ENCODE measurements around the gene SLC8B1.

The SLC8B1 gene

DNA sequence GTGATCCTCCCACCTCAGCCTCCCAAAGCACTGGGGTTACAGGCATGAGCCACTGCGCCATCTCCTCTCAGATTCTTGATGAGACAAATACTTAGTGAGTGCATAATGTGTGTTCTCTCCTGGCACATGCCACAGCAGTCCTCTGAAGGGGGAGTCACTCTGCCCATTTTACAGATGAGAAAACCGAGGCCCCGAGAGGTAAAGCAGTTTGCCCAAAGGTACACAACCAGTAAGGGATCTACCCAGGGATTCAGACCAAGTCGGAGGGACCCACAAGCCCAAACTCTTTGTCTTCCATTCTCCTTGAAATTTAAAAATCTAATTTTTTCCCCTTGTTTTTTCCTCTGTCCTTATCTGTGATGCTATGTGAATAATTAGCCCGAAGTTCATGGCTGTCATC lies 29.8 kb upstream of the SLC8B1 start:
- TF ChIP-seq GATA2 (IDR thresholded peaks at IDR 0.05; ENCODE audit: low read depth, low read length) (no peak), GATA3 (IDR thresholded peaks at IDR 0.05; ENCODE audit: low read depth, low read length) (no peak)

DNA sequence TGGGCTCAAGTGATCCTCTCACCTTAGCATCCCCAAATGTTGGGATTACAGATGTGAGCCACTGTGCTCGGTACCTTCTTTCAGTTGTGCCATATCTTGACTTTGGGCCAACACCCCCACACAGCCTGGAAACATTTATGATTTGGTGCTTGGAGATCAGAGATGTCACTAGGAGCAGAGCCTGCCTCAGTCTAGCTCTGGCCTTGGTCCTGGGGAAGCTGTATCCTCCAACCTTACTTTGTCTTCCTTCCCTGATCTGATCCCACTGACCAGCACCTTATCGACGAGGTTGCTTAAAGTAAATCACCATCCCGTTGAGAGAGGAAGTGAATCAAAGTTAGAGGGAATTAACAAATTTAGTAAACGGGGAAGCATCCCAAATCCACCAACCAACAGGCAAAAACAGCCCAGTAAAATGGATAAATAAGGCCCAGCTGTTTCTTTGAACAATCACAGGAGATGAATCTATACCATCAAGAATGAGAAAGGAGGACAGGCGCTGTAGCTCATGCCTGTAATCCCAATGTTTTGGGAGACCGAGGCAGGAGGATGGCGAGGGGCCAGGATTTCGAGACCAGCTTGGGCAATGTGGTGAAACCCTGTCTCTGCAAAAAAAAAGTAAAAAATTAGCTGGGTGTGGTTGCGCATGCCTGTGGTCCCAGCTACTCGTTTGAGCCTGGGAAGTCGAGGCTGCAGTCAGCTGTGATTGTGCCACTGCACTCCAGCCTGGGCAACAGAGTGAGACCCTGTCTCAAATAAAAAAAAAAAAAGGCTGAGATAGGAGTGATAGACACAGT lies 26.9 kb upstream of the SLC8B1 start:
- no peak for TF ChIP-seq GATA3 (IDR thresholded peaks at IDR 0.05; ENCODE audit: low read depth, low read length)
- TF ChIP-seq GATA2 (IDR thresholded peaks at IDR 0.05; ENCODE audit: low read depth, low read length), result no peak

DNA sequence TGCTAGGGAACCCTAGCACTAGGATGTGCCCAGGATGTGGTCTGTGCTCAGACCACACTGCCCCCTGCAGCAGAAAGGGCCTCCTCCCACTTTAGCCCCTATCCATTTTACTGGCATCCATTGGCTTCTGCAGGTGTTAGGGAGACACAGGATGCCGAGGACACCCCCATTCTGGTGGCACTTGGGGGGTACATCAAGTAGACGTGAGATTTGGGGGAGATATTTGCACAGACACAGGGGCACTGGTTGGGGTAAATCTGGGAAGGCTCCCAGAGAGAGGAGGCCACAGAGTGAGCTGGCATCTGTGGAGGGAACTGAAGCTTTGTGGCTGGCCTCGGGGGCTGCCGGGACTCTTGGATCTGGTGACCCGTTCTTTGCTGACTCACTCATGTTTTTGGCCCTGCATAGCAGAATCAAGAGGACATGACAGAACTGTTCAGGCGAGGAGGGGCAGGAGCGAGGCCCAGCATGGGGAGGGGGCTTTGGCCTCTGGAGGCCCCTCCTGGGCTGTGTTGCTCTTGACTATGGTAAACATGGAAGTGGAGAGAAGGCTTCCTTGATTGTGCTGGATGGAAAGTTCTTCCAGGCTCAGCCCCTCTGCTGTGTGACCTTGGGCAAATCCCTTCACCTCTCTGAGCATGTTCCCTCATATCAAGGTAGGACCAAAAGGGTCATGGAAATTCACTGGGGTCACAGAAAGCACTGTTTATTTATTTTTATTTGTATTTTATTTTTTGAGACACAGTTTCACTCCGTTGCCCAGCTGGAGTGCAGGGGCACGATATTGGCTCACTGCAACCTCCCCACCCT lies 25.2 kb upstream of the SLC8B1 start:
- TF ChIP-seq GATA2 (IDR thresholded peaks at IDR 0.05; ENCODE audit: low read depth, low read length) (no peak), GATA3 (IDR thresholded peaks at IDR 0.05; ENCODE audit: low read depth, low read length) (no peak)

DNA sequence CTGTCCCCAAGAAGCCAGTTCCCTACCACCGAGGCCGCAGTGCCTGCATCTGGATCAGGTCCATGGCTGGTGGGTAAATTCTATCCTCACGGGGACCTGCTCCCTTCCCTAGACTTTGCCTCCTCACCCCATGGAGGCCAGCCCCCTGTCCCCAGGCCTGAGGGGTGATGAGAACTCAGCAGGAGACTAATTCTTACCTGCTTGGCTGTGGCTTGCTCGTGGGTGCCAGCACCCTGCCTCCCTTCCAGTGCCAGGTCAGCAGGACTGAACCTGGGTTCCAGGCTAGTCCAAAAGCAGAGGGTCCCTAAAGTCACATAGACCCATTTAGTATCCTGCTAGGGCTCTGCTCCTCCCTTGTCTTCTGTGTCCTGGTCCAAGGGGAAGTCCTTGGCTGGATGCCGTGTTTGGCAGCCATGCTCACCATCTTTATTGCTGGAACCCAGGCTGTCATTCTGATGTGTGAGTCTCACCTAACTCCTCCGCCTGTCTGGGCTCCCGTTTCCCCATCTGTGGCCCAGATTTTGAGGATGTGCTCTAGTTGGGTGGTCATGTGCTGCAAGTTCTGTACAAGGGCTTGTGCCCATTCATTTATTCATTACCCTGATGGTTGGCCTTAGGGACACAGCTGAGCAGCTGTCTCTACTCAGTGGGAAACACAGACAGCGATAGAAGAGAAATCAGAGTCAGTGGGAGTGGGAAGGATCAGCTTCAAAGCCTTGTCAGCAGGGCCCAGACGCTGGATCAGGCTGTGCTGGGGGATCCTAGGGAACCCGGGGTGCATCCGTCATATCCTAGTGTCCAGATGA lies 24.4 kb upstream of the SLC8B1 start:
- no peak for TF ChIP-seq GATA2 (IDR thresholded peaks at IDR 0.05; ENCODE audit: low read depth, low read length)
- TF ChIP-seq GATA3 (IDR thresholded peaks at IDR 0.05; ENCODE audit: low read depth, low read length), result no peak

DNA sequence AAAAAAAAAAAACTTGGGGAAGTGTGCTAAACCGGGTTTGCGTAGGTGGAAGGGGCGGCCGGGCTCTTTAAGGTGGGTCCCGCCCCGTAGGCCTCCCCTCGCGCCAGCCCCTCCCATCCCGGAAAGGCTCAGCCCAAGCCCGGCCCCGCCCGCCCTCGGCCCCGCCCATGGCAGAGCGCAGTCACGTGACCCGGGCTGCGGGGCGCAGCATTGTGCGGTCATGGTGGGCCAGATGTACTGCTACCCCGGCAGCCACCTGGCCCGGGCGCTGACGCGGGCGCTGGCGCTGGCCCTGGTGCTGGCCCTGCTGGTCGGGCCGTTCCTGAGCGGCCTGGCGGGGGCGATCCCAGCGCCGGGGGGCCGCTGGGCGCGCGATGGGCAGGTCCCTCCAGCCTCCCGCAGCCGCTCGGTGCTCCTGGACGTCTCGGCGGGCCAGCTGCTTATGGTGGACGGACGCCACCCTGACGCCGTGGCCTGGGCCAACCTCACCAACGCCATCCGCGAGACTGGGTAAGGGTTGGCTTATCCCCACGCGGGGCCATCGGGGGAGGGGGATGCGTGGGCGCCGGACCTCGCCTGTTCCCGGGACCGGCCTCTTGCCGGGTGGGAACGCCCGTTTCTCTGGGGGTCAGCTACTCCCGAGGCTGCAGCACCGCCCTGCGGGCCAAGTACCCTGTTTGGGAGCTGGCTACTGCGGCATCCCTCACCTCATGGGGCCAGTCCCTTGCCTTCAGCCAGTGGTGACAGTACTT lies 23.6 kb upstream of the SLC8B1 start, which contains the start of gene PLBD2:
PLBD2 (plus strand) TSS at position 207 of the 752 bp plus-strand sequence; CDS start at position 221, 14 bp downstream.
- TF ChIP-seq GATA3 (IDR thresholded peaks at IDR 0.05; ENCODE audit: low read depth, low read length) (no peak), GATA2 (IDR thresholded peaks at IDR 0.05; ENCODE audit: low read depth, low read length) (no peak)

DNA sequence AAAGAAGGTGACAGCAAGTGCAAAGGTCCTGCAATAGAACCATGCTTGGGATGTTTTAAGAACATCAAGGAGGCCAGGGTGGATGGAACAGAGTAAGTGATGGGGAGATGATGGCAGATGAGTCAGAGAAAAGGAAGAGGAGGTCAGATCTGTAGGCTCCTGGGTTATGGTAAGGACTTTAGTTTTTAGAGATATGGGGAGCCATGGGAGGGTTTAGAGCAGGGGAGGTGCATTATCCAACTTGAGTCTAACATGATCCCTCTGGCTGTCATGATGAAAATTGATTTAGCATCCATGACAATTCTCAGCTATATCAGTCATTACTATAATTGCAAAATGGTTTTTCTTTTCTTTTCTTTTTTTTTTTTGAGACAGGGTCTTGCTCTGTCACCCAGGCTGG lies 16.2 kb upstream of the SLC8B1 start:
- TF ChIP-seq GATA3 (IDR thresholded peaks at IDR 0.05; ENCODE audit: low read depth, low read length) (no peak), GATA2 (IDR thresholded peaks at IDR 0.05; ENCODE audit: low read depth, low read length) (no peak)

DNA sequence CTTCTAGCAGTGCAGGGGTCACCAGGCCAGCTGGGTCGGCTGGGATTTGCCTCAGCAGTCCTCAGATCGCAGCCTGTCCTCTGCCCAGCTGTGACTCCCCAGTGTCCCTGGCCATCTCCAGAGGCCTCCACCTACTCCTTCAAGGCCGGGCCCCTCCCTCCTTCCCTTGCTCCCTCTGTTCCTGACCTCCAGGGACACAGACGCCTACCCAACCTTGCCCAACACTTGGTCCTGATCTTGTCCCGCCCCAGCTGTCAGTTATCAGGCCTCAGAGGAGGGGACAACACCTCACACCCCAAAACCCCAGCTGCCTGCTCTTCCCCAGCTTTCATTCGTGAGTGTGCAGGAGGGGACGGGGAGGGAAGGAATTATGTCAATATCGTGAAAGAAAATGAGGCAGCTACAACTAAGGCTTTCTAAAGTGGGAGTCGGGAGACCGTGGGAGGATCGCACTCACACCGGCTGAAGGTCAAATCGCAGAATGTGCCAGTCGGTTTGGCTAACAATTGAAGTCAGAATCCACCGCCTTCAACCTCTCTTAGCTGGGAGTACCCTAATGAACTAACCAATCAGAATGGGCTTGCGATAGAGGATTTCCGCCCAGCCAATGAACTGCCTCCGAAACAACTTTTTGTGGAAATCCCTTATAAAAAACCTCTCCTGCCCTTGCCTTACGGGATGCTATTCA lies 14.1 kb upstream of the SLC8B1 start:
- TF ChIP-seq GATA2 (IDR thresholded peaks at IDR 0.05; ENCODE audit: low read depth, low read length), result no peak
- TF ChIP-seq GATA3 (IDR thresholded peaks at IDR 0.05; ENCODE audit: low read depth, low read length), result no peak

DNA sequence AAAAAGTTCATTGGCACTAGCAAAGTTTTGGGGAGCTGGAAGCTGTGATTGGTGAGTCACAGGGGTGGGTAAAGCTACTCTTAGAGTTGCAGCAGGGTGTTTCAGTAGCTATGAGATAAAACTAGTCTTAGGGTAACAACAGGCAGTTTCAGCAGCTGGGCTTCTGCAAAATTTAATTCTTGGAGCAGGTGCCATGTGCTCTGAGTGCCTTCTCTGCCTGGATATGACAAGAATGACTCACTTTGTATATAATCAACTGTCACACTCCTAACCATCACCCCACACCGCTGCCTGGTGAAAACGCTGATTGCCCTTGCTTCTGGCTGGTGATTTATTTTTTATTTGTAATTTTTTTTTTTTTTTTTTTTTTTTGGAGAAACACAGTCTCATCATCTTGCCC lies 13.0 kb upstream of the SLC8B1 start:
- TF ChIP-seq GATA3 (IDR thresholded peaks at IDR 0.05; ENCODE audit: low read depth, low read length) (no peak), GATA2 (IDR thresholded peaks at IDR 0.05; ENCODE audit: low read depth, low read length) (no peak)

DNA sequence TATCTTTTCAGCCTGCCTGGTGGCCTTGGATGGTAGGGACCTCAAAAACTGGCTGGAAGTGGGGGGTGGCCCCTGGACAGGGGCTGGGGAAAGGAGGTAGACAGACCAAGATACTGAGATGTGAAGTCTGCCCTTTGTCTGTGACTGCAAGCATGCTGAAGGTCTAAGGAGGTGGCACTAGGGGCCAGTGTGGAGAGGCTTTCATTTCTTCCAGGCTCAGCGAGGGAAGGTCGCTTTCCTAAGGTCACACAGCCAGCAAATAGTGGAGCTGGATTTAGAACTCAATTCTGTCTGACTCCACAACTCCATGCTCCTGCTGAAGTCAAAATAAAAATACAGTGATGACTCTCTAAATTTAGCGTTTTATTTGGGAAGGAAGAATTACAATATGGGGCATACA lies 12.2 kb upstream of the SLC8B1 start:
- no peak for TF ChIP-seq GATA2 (IDR thresholded peaks at IDR 0.05; ENCODE audit: low read depth, low read length)
- no peak for TF ChIP-seq GATA3 (IDR thresholded peaks at IDR 0.05; ENCODE audit: low read depth, low read length)

DNA sequence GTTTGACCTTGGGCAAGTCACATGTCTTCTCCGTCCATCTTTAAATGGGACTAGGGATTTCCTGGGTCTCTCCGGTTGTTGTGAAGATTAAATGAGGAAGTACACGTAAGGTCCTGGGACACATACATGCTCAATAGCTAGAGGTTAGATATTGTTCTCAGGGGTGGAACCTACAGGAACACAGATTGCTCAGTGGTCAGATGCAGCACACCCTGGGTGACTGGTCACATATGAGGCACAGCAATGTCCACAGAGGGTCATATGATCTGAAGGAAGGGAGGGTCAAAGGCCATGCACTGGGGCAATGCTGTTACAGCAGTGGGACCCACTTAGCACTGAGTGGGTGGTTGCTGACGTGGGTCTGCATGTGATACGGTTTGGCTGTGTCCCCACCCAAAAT lies 11.4 kb upstream of the SLC8B1 start:
- TF ChIP-seq GATA3 (IDR thresholded peaks at IDR 0.05; ENCODE audit: low read depth, low read length), result no peak

DNA sequence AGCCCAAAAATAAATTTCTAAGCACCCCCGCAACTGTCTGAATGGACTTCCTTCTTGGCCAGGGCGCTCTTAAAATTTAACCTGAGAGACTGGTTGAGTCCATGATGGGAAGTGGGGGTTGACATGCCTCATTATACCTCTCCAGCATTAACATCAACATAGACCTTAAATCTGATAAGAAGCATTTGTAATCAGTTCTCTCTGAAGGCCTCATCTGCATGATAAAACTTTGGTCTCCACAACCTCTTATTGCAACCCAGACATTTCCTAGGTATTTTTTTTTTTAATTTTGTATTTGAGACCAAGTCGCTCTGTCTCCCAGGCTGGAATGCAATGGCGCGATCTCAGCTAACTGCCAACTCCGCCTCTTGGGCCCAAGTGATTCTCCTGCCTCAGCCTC lies 10.4 kb upstream of the SLC8B1 start:
- TF ChIP-seq GATA3 (IDR thresholded peaks at IDR 0.05; ENCODE audit: low read depth, low read length), result no peak
- TF ChIP-seq GATA2 (IDR thresholded peaks at IDR 0.05; ENCODE audit: low read depth, low read length), result no peak

DNA sequence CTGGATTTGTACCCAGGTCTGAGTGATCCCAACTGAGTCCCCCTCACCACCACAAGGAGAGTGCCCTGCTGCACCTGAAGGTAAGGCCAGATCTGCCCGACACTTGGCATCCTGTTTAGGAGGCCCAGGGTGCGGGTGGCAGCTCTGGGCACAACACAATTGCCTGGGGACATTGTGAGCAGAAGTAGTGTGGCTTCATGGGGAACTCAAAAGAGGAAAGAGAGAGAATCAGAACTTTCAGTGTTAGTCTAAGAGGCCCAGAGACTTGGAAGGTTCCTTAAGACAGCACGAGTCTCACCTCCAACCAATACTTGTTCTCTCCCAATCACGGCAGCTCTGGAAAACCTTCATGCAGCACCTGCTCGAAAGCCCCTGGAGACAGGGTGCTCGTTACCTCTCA lies 6.6 kb upstream of the SLC8B1 start:
- TF ChIP-seq GATA3 (IDR thresholded peaks at IDR 0.05; ENCODE audit: low read depth, low read length) (no peak), GATA2 (IDR thresholded peaks at IDR 0.05; ENCODE audit: low read depth, low read length) (no peak)

DNA sequence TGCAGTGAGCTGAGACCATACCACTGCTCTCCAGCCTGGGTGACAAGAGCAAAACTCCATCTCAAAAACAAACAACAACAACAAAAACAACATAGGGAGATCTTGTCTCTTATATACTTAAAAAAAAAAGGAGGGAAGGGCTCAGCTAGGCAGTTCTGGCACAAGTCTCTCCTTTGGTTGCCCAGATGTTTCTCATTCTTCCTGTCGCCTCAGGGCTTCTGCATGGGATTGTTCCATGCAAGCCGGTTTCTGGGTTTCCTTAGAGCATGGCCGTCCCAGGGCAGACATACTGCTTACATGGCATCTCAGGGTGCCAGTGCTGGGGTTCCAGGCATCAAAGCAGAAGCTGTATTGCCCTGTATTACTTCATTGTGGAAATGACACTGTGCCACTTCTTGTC lies 5.2 kb upstream of the SLC8B1 start:
- TF ChIP-seq GATA3 (IDR thresholded peaks at IDR 0.05; ENCODE audit: low read depth, low read length), result no peak
